HEK293 (cell line): ENCODE results near the gene NLRP13.

ENCODE experiments used
- CTCF ChIA-PET: fragments of 350-600 bp; formaldehyde crosslinking; extraction: SDS; loops from one replicate; lab custom pipeline; 2021; ENCODE audit warnings: antibody characterized with exemption; lab: Yijun Ruan, JAX
- POLR2A ChIA-PET: fragments of 300-600 bp; formaldehyde crosslinking; extraction: SDS; loops from one replicate; lab custom pipeline; 2020; ENCODE audit warnings: antibody characterized with exemption, inconsistent platforms; lab: Yijun Ruan, JAX
- H3K27ac ChIP-seq: fragments of 200-500 bp; sonication (Bioruptor generic); 2 replicates; pipeline ENCODE4 v1.5.1; 2014; ENCODE audit warnings: low read depth, low read length, control low read depth, inconsistent platforms; ENCODE audit errors: extremely low read depth
- H3K36me3 ChIP-seq, 2 experiments: fragments of 200-500 bp in 1 of 2; sonication (Bioruptor generic) in 1 of 2; 1 replicate in 1 of 2; 2 replicates in 1 of 2; pipeline ENCODE4 v1.5.1; 2014 to 2017; ENCODE audit warnings: inconsistent platforms in 2 of 2, low read length in 2 of 2; ENCODE audit not compliant: control insufficient read depth in 2 of 2, insufficient read depth in 1 of 2
- H3K4me1 ChIP-seq: fragments of 200-500 bp; sonication (Bioruptor generic); 2 replicates; pipeline ENCODE4 v1.5.1; 2014; ENCODE audit warnings: mild to moderate bottlenecking, low read length, inconsistent platforms; ENCODE audit not compliant: control insufficient read depth, insufficient read depth
- H3K4me3 ChIP-seq: 2 replicates; pipeline ENCODE4 v1.5.1; 2011; ENCODE audit warnings: low read depth, mild to moderate bottlenecking, control low read depth, low read length, moderate library complexity
- H3K9me3 ChIP-seq: fragments of 200-500 bp; sonication (Bioruptor generic); 2 replicates; pipeline ENCODE4 v1.5.1; 2014; ENCODE audit warnings: low read depth, low read length, inconsistent platforms; ENCODE audit not compliant: control insufficient read depth, insufficient read depth
- FEZF1 ChIP-seq: fragments of 450-650 bp; formaldehyde crosslinking; IDR thresholded peaks from 2 replicates; pipeline ENCODE4 v1.5.1; 2016; ENCODE audit warnings: missing biosample characterization, missing genetic modification characterization
- GLI2 ChIP-seq: fragments of 450-650 bp; formaldehyde crosslinking; IDR thresholded peaks from 2 replicates; pipeline ENCODE4; 2017; ENCODE audit warnings: missing biosample characterization, missing genetic modification characterization, low read depth, borderline replicate concordance
- HOXC10 ChIP-seq: sonication (generic); formaldehyde crosslinking; IDR thresholded peaks from 2 replicates; pipeline ENCODE4 v1.8.1; 2023; ENCODE audit warnings: mild to moderate bottlenecking, missing genetic modification reagents
- KLF16 ChIP-seq: fragments of 450-650 bp; formaldehyde crosslinking; IDR thresholded peaks from 2 replicates; pipeline ENCODE4 v1.5.1; 2017; ENCODE audit warnings: missing biosample characterization, missing genetic modification characterization
- MZF1 ChIP-seq: fragments of 450-650 bp; formaldehyde crosslinking; IDR thresholded peaks from 2 replicates; pipeline ENCODE4 v1.5.1; 2017; ENCODE audit warnings: missing biosample characterization, missing genetic modification characterization, borderline replicate concordance
- PRDM1 ChIP-seq: fragments of 450-650 bp; formaldehyde crosslinking; IDR thresholded peaks from 2 replicates; pipeline ENCODE4; 2016; ENCODE audit warnings: missing biosample characterization, missing genetic modification characterization
- SCRT2 ChIP-seq: fragments of 450-650 bp; formaldehyde crosslinking; IDR thresholded peaks from 2 replicates; pipeline ENCODE4 v1.5.1; 2016; ENCODE audit warnings: missing biosample characterization, missing genetic modification characterization
- SP2 ChIP-seq: fragments of 450-650 bp; formaldehyde crosslinking; IDR thresholded peaks from 2 replicates; pipeline ENCODE4 v1.5.1; 2016; ENCODE audit warnings: missing biosample characterization, missing genetic modification characterization
- TRIM28 ChIP-seq: IDR thresholded peaks from 2 replicates; pipeline ENCODE4 v1.6.1; 2011; ENCODE audit warnings: low read length, control low read depth, borderline replicate concordance
- YY1 ChIP-seq: fragments of 450-650 bp; formaldehyde crosslinking; IDR thresholded peaks from 2 replicates; pipeline ENCODE4 v1.5.1; 2018; ENCODE audit warnings: missing biosample characterization, missing genetic modification characterization
- ZBTB1 ChIP-seq: fragments of 450-650 bp; formaldehyde crosslinking; IDR thresholded peaks from 2 replicates; pipeline ENCODE4 v1.5.1; 2016; ENCODE audit warnings: missing biosample characterization, missing genetic modification characterization
- ZFP69B ChIP-seq: fragments of 450-650 bp; formaldehyde crosslinking; IDR thresholded peaks from 2 replicates; pipeline ENCODE4 v1.5.1; 2016; ENCODE audit warnings: missing biosample characterization, missing genetic modification characterization
- ZNF175 ChIP-seq: fragments of 450-650 bp; formaldehyde crosslinking; IDR thresholded peaks from 2 replicates; pipeline ENCODE4 v1.5.1; 2016; ENCODE audit warnings: missing biosample characterization, missing genetic modification characterization
- ZNF202 ChIP-seq: fragments of 450-650 bp; formaldehyde crosslinking; IDR thresholded peaks from 2 replicates; pipeline ENCODE4 v1.5.1; 2016; ENCODE audit warnings: missing biosample characterization, missing genetic modification characterization, borderline replicate concordance
- ZNF23 ChIP-seq: fragments of 450-650 bp; formaldehyde crosslinking; IDR thresholded peaks from 2 replicates; pipeline ENCODE4 v1.5.1; 2016; ENCODE audit warnings: missing biosample characterization, missing genetic modification characterization, borderline replicate concordance
- ZNF248 ChIP-seq: fragments of 450-650 bp; formaldehyde crosslinking; IDR thresholded peaks from 2 replicates; pipeline ENCODE4 v1.5.1; 2017; ENCODE audit warnings: missing biosample characterization, missing genetic modification characterization
- ZNF274 ChIP-seq, 2 experiments: fragments of 200-500 bp in 1 of 2; fragments of 450-650 bp in 1 of 2; sonication (Bioruptor generic) in 1 of 2; formaldehyde crosslinking in 1 of 2; IDR thresholded peaks; 2 replicates each; pipeline versions ENCODE4 v1.5.1 to v1.6.1; 2014 to 2016; ENCODE audit warnings: borderline replicate concordance in 1 of 2, inconsistent platforms in 1 of 2, low read length in 1 of 2, missing biosample characterization in 1 of 2, missing genetic modification characterization in 1 of 2
- ZNF341 ChIP-seq: fragments of 450-650 bp; formaldehyde crosslinking; IDR thresholded peaks from 2 replicates; pipeline ENCODE4; 2016; ENCODE audit warnings: low read depth, missing biosample characterization, missing genetic modification characterization
- ZNF529 ChIP-seq: fragments of 450-650 bp; formaldehyde crosslinking; IDR thresholded peaks from 2 replicates; pipeline ENCODE4 v1.5.1; 2017; ENCODE audit warnings: missing genetic modification characterization, missing biosample characterization; ENCODE audit not compliant: insufficient replicate concordance
- ZNF530 ChIP-seq: fragments of 450-650 bp; formaldehyde crosslinking; IDR thresholded peaks from 2 replicates; pipeline ENCODE4 v1.5.1; 2016; ENCODE audit warnings: low read depth, missing biosample characterization, missing genetic modification characterization
- ZNF558 ChIP-seq: fragments of 450-650 bp; formaldehyde crosslinking; IDR thresholded peaks from 2 replicates; pipeline ENCODE4 v1.5.1; 2016; ENCODE audit warnings: missing biosample characterization, missing genetic modification characterization
- ZNF626 ChIP-seq: fragments of 450-650 bp; sonication (Bioruptor Pico); formaldehyde crosslinking; IDR thresholded peaks from 2 replicates; pipeline ENCODE4 v1.5.1; 2018; ENCODE audit warnings: missing biosample characterization, missing genetic modification characterization, inconsistent platforms
- ZNF677 ChIP-seq: fragments of 450-650 bp; IDR thresholded peaks from 2 replicates; pipeline ENCODE4 v1.5.0; 2018; ENCODE audit warnings: missing biosample characterization, mild to moderate bottlenecking, missing genetic modification characterization, moderate library complexity
- ZNF707 ChIP-seq: fragments of 450-650 bp; formaldehyde crosslinking; IDR thresholded peaks from 2 replicates; pipeline ENCODE4 v1.5.1; 2016; ENCODE audit warnings: missing biosample characterization, missing genetic modification characterization
- ZNF747 ChIP-seq: fragments of 450-650 bp; formaldehyde crosslinking; IDR thresholded peaks from 2 replicates; pipeline ENCODE4 v1.5.1; 2016; ENCODE audit warnings: missing biosample characterization, missing genetic modification characterization
- ZNF830 ChIP-seq: fragments of 450-650 bp; IDR thresholded peaks from 2 replicates; pipeline ENCODE4 v1.5.0; 2018; ENCODE audit warnings: missing biosample characterization, missing genetic modification characterization, low read depth, mild to moderate bottlenecking, moderate library complexity
- TF ChIP-seq, protein P1 (sequence below): fragments of 450-650 bp; formaldehyde crosslinking; IDR thresholded peaks from 2 replicates; pipeline ENCODE4 v1.5.1; 2016; ENCODE audit warnings: missing biosample characterization, missing genetic modification characterization
- TF ChIP-seq, protein P2 (sequence below): fragments of 450-650 bp; formaldehyde crosslinking; IDR thresholded peaks from 2 replicates; pipeline ENCODE4 v1.5.1; 2016; ENCODE audit warnings: missing biosample characterization, missing genetic modification characterization

The NLRP13 gene

DNA sequence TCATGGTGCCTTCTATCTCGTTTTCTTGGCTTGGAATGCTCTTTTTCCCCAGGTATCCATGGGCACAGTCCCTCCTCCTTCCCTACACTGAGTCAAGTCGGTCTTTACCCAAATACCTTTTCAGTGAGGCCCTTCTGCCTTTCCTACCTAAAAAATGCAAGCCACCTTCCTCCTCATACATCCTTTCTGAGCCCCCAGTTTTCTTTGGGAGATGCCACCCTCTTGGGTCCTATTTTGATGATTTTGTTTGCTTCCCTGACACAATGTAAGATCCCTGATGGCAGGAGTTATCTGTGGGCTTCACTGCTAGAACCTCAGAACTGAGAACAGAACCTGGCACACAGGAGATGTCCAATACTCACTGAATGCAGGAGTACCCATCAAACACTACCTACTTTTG, 22.3 kb downstream of the NLRP13 start (continued):
- TF ChIP-seq ZBTB1 (tag by site-specific recombination) (no peak), ZNF529 (tag by site-specific recombination) (no peak), ZNF274 (IDR thresholded peaks at IDR 0.05; ENCODE audit: low read length) (no peak), ZNF274 (tag by site-specific recombination; IDR thresholded peaks at IDR 0.05; ENCODE audit: borderline replicate concordance) (no peak), ZNF248 (no peak), ZNF747 (tag by site-specific recombination) (no peak), ZFP69B (tag by site-specific recombination) (no peak)
- TF ChIP-seq, all 188 proteins: peak for 0

DNA sequence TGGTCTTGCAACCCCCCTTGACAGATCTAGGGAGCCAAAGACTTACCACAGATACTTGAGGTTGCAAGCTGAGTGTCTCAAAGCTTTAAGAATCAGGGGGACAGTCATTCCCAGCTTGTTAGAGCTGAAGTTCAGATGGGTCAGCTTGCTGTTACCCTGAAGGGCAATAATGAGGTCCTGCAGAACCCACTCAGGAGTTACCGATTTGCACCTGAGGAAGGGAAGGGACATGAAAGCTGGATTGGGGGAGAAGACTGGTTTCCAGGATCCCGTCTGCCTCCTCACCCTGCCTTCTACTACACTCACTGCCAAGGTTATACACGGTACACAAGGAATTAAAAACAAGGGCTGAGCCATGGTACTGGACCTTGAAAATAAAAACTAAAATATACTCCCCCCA, 24.4 kb downstream of the NLRP13 start:
- Histone ChIP-seq H3K9me3 (no peaks in the 10 kb centered on the region), H3K4me3 (no peak overlapping the region), H3K27ac (no peak overlapping the region), H3K36me3 (no peaks in the 10 kb centered on the region), H3K4me1 (no peaks in the 10 kb centered on the region)
- POLR2A ChIA-PET = no interaction called here
- no peak for TF ChIP-seq ZNF747 (tag by site-specific recombination)
- TF ChIP-seq GLI2 (tag by site-specific recombination) = no peak
- TF ChIP-seq SCRT2 (tag by site-specific recombination) = no peak
- TF ChIP-seq ZNF830 (tag by site-specific recombination) = no peak
- TF ChIP-seq, protein P1, sequence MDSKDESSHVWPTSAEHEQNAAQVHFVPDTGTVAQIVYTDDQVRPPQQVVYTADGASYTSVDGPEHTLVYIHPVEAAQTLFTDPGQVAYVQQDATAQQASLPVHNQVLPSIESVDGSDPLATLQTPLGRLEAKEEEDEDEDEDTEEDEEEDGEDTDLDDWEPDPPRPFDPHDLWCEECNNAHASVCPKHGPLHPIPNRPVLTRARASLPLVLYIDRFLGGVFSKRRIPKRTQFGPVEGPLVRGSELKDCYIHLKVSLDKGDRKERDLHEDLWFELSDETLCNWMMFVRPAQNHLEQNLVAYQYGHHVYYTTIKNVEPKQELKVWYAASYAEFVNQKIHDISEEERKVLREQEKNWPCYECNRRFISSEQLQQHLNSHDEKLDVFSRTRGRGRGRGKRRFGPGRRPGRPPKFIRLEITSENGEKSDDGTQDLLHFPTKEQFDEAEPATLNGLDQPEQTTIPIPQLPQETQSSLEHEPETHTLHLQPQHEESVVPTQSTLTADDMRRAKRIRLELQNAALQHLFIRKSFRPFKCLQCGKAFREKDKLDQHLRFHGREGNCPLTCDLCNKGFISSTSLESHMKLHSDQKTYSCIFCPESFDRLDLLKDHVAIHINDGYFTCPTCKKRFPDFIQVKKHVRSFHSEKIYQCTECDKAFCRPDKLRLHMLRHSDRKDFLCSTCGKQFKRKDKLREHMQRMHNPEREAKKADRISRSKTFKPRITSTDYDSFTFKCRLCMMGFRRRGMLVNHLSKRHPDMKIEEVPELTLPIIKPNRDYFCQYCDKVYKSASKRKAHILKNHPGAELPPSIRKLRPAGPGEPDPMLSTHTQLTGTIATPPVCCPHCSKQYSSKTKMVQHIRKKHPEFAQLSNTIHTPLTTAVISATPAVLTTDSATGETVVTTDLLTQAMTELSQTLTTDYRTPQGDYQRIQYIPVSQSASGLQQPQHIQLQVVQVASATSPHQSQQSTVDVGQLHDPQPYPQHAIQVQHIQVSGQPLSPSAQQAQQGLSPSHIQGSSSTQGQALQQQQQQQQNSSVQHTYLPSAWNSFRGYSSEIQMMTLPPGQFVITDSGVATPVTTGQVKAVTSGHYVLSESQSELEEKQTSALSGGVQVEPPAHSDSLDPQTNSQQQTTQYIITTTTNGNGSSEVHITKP = no peak
- TF ChIP-seq ZNF626 = no peak
- TF ChIP-seq HOXC10 (CRISPR knock-in tag) = no peak
- TF ChIP-seq, protein P2, sequence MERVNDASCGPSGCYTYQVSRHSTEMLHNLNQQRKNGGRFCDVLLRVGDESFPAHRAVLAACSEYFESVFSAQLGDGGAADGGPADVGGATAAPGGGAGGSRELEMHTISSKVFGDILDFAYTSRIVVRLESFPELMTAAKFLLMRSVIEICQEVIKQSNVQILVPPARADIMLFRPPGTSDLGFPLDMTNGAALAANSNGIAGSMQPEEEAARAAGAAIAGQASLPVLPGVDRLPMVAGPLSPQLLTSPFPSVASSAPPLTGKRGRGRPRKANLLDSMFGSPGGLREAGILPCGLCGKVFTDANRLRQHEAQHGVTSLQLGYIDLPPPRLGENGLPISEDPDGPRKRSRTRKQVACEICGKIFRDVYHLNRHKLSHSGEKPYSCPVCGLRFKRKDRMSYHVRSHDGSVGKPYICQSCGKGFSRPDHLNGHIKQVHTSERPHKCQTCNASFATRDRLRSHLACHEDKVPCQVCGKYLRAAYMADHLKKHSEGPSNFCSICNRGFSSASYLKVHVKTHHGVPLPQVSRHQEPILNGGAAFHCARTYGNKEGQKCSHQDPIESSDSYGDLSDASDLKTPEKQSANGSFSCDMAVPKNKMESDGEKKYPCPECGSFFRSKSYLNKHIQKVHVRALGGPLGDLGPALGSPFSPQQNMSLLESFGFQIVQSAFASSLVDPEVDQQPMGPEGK (tag by site-specific recombination) = no peak
- TF ChIP-seq YY1 = no peak
- TF ChIP-seq ZNF677 (tag by site-specific recombination) = no peak
- CTCF ChIA-PET = interaction anchor here (0.8 kb wide), 1 partner anchor 44 kb away, joined by 3 read pairs; no protein-coding TSS in a partner anchor

DNA sequence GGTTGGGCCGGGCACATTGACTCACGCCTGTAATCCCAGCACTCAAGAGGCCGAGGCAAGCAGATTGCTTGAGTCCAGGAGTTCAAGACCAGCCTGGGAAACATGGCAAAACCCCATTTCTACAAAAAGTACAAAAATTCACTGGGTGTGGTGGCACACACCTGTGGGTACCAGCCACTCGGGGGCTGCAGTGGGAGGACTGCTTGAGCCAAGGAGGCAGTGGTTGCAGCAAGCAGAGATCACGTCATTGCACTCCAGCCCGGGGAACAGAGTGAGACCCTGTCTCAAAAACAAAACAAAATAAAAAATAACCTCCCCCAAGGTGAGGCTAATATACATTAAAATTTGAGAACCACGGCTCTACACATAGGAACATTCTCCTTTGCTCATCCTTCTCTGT, 24.9 kb downstream of the NLRP13 start:
- Histone ChIP-seq H3K4me1 (no peaks in the 10 kb centered on the region), H3K36me3 (no peaks in the 10 kb centered on the region), H3K9me3 (no peaks in the 10 kb centered on the region), H3K4me3 (no peak overlapping the region), H3K27ac (no peak overlapping the region)
- CTCF ChIA-PET = interaction anchor here (0.8 kb wide), 1 partner anchor 44 kb away, joined by 3 read pairs; no protein-coding TSS in a partner anchor
- POLR2A ChIA-PET = no interaction called here
- no peak for TF ChIP-seq ZNF558 (tag by site-specific recombination)
- no peak for TF ChIP-seq ZNF248
- TF ChIP-seq ZNF23 (tag by site-specific recombination) = no peak
- no peak for TF ChIP-seq ZBTB1 (tag by site-specific recombination)
- no peak for TF ChIP-seq TRIM28
- no peak for TF ChIP-seq KLF16 (tag by site-specific recombination)
- no peak for TF ChIP-seq FEZF1 (tag by site-specific recombination)
- TF ChIP-seq SP2 = no peak
- TF ChIP-seq ZNF175 (tag by site-specific recombination) = no peak
- TF ChIP-seq MZF1 (tag by site-specific recombination) = no peak
- no peak for TF ChIP-seq ZNF530 (tag by site-specific recombination)
- TF ChIP-seq ZNF341 (tag by site-specific recombination) = no peak
- no peak for TF ChIP-seq PRDM1 (tag by site-specific recombination)
- TF ChIP-seq ZNF202 (tag by site-specific recombination) = no peak
- TF ChIP-seq ZNF707 (tag by site-specific recombination) = no peak
- no peak for TF ChIP-seq ZNF626
